HG03571 (cell line): ENCODE data around the gene NEBL.

Experiments used
- ATAC-seq: cut with Tn5 transposase; IDR thresholded peaks from one replicate; pipeline ENCODE4 v1.9.1; 2021; ENCODE audit not compliant: unreplicated experiment

NEBL gene

DNA sequence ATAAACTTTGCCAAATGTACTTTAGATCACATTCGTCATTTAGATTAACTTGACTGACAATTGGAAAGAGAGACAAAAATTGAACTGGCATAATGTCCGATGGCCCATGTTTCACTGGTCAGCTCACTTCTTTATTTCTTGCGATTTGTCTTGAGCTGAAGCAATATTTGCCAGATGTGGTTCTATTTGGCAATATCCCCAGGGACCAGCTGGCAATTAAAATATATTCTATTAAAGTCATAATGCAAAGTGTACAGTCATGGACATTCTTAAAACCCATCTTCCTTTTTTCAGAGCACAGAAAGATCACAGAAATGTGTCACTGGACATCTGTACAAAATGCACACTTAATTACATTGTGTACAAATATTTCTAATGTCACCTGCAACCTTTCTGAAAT is 26.3 kb downstream of the NEBL start:
- ATAC-seq: no peak

DNA sequence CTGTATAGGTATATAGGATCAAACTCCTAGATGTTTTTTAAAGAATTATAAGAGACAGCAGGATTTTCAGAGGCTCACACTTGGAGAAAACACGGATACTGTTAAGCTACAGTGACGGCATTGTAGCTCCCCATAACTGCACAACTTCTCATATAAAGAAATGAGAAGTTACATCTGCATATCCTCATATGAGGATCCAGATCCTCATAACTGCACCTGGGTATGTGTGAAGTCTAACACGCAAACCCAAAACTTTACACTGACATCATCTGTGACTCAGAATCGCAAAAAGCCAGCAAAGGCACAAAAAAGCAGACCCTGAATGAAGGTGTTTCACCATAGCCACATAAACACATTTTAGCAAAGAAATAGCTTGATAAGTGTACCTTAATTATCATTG is 34.1 kb downstream of the NEBL start:
- no peak for ATAC-seq

DNA sequence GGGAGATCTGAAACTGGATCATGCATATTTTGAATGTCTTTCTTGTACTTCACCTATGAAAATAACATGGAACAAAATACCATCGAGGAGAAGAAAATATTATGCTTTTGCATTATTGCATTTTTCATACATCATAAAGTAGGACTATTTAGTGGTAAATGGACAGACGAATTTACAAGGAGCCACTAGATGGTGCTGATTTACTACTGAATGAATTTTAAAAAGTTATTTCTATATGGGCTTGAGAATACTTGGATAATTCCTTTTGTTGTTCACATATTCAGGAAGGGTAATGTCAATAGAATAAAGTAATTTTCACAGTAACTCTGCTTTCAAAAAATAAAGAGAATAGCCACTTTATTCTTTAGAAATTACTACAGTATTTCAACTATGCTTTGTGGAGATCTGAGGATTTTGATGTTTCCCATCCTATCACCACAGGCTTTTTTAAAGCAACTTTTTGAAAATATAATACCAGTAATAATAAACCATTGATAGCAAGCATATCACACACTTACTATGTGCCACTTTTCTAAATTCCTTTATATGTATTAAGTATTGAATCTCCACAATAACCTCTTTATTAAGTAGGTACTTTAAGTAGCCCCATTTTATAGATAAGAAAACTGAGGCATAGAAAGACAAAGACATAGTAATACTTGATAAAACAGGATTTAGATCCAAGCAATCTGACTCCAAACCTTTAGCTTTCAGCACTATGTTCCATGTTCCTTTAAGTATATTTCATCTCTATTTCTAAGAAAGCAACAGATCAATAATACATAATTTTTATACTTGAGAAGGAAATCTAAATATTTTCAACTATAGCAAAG is 38.6 kb downstream of the NEBL start:
- ATAC-seq: no peak

DNA sequence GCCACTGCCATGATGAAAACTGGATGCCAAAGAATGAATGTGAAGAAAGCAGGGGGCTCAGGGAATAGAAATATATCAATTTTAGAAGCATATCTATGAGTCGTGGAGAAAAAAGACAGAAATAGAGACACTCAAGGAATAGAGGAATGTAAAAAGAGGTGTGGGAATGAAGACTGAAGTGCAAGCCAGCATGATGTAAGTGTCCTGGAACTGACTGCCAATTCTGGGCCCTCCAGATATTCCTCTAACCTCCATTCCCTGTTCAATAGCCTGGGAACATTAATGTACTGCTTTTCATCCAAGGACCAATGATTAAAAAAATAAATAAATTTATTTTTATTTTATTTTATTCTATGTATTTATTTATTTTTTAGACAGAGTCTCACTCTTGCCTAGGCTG is 40.6 kb downstream of the NEBL start:
- no peak for ATAC-seq

DNA sequence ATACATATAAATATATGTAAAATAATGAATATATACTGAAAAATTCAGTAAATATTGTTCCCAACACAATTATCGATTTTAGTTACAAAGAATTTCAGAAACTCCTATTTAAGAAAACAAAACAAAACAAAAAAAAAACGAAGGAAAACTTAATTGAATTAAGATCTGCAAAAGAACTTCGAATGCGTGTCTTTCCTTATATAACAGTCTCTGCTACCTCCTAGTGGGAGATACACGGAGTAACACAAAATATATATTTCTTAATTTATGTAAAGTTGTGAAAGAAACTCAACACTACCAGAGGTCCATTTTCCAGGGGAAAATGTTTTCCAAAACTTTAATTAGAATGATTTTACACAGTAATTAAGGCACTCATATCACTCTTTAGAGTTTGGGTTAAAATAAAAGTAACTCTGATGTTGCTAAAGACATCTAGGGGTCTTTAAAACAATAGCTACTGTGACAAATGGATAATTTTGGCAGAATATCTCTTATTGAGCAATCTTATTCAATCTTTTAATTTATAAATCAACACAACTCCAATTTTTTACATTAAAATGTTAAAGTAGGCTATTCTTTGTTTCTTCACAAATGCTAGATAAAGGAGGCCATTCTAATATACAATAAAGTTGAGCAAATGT is 41.6 kb downstream of the NEBL start:
- no peak for ATAC-seq

DNA sequence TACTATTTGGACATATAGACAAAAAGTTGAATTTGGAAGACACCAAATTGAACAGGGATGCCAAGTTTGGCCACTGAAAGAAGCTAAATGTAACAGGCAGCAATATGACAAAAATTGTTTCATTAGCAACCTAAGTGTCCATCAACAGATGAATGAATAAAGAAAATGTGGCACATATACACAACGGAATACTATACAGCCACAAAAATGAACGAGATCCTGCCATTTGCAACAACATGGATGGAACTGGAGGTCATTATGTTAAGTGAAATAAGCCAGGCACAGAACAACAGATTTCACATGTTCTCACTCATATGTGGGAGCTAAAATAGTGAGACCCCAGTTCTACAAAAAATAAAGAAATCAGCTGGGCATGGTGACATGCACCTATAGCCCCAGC is 43.8 kb downstream of the NEBL start:
- ATAC-seq: no peak

DNA sequence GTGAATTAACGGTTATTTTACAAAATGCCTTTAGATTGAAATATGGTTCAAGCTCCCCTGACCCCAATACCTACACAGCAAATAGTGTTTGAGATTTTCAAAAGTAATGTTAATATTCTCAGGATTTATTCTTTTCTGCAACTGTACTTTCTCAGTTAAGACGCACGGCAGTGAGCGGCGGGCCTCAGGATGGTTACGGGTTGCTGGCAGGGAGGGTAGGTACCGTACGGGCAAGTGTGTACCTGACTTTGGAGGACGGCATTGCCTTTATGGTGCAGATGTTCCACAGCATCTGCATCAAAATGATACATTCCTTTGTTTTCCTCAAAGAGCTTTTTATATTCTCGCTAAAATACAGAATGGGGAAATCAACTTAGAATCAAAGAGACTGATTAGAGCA is 44.8 kb downstream of the NEBL start:
- no peak for ATAC-seq

DNA sequence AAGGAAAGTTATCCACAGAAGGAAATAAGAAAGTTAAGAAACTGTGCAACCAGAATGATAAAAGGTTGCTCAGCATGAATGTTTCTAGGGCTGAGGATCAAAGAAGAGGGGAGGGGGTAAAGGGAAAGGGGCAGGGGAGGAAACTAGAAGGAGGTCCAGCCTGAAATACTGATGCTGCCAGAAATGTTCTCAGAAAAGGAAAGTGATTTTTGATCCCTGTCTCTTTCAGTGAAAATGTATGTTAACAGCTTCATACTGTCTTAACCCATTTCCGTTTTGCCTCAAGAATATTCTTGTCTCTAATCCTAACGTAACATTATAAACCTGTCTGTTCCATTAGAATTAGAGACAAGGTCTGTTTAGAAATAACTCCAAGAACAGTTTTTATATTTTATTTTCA is 49.6 kb downstream of the NEBL start:
- no peak for ATAC-seq

DNA sequence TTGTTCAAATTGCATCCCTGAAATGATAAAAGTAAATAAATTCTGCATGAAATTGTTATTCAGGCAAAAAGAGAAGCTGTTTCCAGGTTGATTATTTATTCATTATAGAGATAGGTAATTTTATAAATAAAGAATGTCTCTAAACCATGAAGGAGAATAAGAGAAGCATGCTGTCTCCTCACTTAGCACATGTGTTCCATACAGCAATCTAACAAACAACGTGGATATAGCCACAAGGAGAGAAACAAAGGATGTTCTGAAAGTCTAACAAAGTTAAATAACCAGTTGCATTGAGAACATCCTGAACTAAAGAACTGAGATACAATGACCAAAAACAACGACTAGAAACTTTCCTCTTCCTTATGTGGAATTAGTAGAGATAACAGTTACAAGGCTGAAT is 50.8 kb downstream of the NEBL start:
- no peak for ATAC-seq

DNA sequence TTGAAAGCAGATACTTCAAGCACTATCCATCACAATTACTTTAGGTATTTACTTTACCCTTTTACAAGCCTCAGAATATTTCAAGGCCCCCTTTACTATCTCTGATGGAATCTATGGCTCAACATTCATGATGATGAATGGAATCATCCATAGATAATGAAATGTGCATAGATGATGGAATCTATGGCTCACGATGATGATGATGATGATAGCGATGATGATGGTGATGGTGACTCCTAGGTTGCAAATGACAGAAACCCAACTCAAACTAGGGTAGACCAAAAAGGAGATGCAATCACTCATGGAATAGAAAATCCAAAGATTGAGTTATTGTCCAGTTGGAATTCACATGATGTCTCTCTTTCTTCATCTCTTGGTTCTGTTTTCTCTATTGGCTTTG is 55.7 kb downstream of the NEBL start:
- no peak for ATAC-seq

DNA sequence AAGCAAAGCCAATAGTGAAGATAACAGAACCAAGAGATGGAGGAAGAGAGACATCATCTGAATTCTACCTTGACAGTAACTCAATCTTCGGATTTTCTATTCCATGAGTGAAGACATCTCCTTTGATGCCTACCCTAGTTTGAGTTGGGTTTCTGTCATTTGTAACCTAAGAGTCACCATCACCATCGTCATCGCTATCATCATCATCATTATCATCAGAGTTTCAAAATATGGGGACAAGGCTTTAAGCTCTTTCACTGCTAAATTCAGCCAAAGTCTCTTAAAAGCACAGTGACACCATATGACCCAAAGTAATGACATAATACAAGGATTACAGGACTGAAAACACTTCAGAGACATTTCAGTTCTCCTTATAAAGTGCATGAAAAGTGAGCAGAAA is 57.2 kb downstream of the NEBL start:
- no peak for ATAC-seq

DNA sequence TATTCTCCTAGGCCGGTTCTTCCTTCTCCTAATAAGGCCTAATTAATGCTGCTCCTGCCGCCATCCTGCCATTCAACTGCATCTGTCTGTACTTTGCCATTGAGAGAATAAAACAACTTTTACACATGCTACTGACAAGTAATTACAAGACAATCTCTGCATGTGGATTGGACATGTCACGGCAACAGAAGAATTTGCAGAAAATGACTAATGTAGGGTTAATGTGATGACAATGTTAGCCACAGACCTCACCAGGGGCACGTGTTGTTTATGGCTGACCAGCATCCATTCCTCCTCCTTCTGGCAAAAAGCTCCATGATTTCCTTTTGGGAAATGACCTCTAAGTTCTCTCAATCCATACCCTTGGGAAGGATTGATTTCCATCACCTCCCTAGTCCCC is 58.0 kb downstream of the NEBL start:
- ATAC-seq: no peak

DNA sequence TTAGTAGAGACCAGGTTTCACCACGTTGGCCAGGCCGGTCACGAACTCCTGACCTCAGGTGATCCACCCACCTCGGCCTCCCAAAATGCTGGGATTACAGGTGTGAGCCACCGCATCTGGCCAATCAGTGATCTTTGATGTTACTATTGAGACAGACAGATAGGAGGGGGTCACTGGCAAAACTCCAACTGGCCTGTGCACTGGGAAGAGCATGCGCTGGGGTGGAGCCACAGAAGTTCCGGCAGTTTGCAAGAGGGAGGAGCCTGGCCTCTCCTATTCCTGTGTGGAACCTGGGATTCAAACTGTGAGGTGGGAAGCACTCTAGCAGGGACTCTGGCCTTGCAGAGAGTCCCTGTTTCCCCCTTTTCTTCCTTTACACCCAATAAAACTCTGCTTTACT is 60.7 kb downstream of the NEBL start:
- ATAC-seq: no peak

DNA sequence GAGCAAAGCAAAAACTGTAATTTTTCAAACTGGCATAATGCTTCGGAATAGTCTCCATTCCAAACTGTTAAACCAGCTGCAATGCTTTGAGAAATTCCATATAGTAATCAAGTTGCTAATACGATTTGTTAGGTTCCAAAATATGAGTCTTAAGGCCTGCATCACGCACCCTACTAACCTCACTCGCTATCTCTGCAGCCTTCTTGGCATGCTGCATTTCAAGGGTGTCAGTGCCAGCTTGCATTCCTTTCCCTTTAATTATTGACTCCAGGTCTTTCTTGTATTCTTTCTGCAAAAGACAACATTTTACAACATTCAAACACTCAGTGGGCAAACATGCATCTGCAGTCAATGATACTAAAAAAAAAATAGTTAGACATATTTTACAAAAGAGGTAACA is 61.8 kb downstream of the NEBL start:
- no peak for ATAC-seq

DNA sequence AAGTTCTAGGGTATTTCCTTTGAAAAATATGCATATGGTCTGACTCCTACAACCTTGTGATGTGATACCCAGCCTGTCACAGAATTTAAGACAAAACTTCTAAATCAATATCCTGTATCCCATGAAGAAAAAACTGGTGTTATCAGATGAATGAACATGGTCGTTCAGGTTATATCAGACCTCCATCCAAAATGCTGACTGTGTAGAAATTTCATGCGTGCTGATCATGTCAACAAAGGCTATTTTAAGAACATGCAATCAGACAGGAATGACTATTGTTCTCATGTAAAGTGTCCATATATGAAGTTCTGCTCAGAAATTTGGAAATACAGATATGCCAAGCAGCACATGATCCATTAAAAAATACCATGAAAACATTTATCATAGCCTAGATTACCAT is 62.3 kb downstream of the NEBL start:
- ATAC-seq: no peak

DNA sequence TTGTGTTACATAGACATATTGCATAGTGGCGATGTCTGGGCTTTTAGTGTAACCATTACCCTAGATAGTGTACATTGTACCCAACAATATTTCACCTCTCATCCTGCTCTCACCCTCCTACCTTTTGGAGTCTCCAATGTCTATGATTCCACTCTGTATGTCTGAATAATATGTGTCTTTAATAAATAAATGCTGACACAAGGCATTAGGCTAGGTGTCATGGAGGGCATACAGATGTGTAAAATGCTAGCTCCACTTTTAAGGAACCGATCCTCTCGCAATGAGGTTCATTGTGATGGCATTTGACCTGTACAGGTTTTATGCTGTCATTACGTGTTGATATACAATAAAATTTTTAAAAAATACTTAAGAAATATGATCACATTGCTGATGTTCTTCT is 74.3 kb downstream of the NEBL start:
- ATAC-seq: no peak

DNA sequence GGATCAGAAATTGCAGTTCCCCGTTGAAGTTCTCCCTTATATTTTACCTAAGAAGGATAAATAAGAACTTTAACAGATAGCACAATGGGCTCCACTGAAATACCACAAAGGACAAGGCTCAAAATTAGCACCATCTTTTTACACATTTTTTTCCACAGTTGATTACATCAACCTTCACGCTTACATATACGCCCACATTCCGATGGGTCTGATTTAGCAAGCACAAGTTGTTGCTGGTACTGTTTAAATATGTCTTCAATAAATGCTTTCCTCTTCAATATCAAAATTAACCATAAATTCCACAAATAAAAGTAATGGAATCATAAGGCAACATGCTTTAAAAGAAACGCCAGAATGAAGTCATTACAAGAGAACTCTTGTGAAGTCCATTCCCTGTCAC is 79.5 kb downstream of the NEBL start:
- no peak for ATAC-seq

DNA sequence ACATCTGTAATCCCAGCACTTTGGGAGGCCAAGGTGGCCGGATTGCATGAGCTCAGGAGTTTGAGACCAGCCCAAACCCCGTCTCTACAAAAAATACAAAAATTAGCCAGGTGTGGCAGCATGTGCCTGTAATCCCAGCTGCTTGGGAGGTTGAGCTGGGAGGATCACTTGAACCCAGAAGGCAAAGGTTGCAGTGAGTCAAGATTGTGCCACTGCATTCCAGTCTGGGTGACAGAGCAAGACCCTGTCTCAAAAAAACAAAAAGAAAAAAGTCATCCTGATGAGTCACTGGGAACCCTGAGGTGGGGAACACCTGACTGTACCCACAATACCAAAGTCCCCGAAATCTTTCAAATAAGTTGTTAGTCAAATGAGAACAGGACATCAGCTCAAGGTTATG is 80.0 kb downstream of the NEBL start:
- no peak for ATAC-seq

DNA sequence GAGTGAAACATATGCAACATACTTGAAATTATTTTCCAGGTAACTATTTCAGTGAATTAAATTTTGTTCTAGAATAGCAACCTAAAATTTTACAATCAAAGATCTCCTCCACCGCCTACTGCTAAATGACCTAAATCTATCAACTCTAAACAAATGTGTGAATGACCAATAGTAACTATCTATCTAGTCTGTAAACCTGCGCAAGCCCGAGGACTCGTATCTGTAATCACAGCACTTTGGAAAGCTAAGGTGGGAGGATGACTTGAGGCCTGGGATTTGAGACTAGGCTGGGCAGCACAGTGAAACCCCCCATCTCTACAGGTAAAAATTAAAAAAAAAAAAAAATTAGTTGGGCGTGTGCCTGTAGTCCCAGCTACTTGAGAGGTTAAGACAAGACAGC is 83.0 kb downstream of the NEBL start:
- no peak for ATAC-seq

DNA sequence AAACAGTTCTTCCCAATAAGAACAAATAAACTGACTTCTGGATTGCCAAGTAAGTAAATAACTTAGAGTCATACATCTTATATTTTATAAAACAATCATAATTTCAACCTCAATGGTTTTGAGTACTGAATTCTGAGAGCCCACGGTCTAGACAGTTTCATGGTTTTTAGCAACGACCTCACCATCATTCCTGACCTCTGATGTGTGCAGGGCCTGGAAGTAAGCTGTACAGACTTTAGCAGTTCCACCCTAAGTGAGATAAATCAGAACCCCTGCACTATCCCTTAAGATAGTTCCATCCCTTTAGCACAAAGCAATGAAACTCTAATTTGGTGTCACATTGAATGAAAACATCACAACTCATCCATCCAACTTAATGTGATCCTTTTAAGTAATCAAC is 86.0 kb downstream of the NEBL start:
- no peak for ATAC-seq

DNA sequence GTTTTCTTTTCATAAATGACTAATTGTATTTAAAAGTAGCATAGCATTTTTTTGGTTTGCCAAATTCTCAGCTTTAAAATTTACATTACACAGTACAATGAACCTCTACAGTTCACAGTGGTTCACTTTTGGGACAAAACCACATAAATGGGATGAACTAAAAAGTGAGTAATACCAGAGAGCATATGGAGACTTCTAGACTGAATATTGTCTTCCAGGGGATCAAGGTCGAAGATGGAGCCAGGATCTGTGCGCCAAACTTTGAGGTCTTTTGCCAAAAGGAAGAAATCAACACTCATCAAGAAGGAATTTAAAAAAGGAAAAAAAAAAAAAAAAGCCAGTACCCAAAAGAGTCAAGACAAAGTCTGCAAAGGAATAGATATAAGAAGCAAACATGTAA is 87.5 kb downstream of the NEBL start:
- no peak for ATAC-seq

DNA sequence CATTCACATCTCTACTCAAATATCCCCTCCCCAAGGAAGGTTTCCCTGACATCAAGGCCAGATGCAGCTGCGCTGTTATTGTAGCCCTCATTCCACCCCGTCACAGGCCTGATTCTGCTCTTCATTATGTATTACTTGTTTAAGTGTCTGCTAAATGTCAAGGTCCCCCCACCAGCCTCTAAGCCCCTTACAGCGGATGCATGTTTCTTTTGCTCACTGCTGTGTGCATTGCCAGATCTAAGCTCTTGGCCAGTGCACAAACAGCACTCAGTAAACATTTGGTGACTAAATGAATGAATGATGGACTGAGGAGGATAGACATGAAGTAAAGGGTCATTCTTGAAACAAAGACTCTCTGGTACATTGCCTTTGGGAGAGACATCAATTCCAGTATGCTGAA is 90.6 kb downstream of the NEBL start:
- ATAC-seq: no peak

DNA sequence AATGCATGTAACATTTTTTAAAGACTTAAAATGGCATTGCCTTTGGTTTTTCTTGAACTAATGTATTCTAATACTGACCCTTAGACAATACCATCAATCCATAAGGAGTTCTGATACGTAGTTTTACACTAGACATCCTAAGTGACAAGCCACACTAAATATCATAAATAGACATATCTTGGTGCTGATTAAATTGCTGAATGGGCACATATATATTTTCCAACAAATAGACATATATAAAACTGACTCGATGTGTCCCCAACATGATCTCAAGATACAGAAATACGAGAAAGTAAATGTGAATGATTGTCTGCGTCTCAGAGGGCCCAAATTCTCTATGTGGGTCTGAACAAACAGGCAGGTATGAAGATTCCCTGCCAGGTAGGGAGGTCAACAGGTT is 99.8 kb downstream of the NEBL start:
- no peak for ATAC-seq
